Stimulated activated CD8-positive, alpha-beta memory T cell treated with anti-CD3 and anti-CD28 coated beads, Interleukin-4, amount 100 ng/mL, for 24 hours (primary cell): Measurements from ENCODE around the gene COA8.

Source experiments
- DNase-seq: peaks from one replicate; pipeline ENCODE4 v3.0.0-alpha.2; 2020; ENCODE audit warnings: low read depth

COA8 gene

GRCh38 chr14:103623883-103624482, 61.2 kb downstream of the COA8 start:
- no peak for DNase-seq

- no peak for DNase-seq
These were observed 62.1 kb downstream of the COA8 start for GRCh38 chr14:103624860-103625259.

- no peak for DNase-seq
These were observed 62.8 kb downstream of the COA8 start for GRCh38 chr14:103625356-103626095.

GRCh38 chr14:103626146-103626850, 63.5 kb downstream of the COA8 start:
- DNase-seq: no peak

DNA sequence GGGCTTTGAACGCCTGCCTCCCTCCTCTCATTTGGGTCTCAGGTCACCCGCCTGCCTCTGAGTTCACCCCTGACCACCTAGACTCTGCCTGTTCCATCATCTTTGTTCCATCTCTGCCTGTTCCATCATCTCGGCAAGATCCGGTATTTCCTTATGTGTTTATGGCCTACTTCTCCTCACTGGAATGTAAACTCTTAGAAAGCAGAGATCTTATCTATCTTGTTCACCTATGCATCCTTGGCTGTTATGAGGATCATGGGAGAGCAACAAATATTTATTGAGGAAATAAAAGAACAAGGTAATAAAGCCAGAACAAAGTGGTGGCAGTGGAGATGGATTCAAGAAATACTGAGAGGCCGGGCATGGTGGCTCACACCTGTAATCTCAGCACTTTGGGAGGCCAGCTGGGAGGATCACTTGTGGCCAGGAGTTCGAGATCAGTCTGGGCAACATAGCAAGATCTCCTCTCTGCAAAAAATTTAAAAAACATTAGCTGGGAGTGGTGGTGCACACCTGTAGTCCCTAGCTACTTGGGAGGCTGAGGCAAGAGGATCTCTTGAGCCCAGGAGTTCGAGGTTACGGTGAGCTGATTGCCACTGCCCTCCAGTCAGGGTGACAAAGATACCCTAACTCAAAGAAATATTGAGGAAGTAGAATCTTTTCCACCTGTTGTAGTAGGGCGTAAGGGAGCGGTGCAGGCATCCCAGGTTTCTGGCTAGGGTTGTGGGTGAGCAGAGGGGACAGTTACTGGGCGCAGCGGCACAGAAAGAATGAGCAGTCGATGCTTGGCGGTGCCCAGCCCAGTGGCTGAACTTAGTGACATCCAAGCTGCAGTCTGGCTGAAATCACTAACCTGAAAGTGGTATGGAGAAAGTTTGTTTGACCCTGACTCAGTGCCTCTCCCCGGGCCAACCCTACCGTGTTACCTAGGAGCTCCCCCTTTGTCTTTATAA, 64.6 kb downstream of the COA8 start:
- no peak for DNase-seq

GRCh38 chr14:103628221-103628683, 65.5 kb downstream of the COA8 start:
- no peak for DNase-seq

GRCh38 chr14:103628684-103629502, 66.1 kb downstream of the COA8 start, which contains the start of gene KLC1:
KLC1 (plus strand) TSS chr14:103629211; CDS start chr14:103654565, 25,354 bp downstream.
- peak; percentile 79 for DNase-seq

- DNase-seq: peak; percentile 36
These were observed 66.9 kb downstream of the COA8 start for GRCh38 chr14:103629503-103630121.

DNA sequence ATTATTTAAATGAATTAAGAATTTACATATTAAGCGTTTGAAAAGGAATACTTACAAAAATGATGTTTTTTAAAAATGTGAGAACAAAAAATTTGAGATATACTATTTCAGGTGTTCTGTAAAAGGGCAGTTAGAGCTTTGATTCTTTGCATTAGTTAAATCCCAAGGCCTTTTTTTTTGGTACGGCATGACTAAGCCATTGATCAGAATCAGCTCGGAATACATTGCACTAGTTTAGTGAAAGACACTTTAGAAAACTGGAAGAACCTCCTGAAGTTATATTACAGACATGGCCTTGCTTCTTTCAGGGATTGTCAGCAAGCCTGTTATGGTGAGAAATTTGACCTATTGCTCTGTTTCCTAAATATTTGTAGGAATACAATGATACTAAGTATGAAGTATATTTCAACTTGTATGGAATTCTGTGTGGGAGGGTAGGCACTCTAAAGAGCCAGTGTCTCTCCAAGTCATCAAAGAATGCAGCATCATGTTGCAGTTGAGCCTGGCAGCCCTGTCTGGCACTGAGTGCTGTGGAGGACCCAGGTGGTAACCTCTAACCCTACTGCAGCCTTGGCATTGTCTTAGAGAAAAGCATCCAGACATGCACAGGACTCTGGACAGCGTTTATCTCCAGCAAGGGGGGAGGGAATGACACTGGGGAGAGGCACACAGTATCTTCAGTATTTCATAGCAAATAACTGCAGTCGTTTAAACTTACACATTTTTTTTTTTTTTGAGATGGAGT, 67.8 kb downstream of the COA8 start:
- no peak for DNase-seq

DNA sequence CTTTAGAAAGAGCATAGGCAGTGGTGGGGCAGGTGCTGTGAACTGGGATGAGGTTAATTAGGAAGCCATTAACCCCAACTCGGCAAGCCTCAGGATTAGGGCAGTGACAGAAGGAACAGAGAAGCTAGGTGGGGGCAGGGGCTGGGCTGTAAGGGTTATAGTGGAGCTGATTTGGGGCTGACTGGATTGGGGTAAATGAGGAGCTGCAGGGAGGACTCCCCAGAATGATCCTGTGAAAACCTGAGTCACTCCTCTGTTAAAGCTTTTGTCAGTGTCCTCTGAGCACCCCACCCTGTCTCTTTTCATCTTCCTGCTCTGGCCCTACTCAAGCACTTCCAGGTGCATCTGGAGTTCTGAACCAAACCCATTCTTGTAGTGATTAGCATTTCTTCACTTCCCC, 70.6 kb downstream of the COA8 start:
- DNase-seq: no peak

- no peak for DNase-seq
These were observed 71.4 kb downstream of the COA8 start for GRCh38 chr14:103634156-103634555.

DNA sequence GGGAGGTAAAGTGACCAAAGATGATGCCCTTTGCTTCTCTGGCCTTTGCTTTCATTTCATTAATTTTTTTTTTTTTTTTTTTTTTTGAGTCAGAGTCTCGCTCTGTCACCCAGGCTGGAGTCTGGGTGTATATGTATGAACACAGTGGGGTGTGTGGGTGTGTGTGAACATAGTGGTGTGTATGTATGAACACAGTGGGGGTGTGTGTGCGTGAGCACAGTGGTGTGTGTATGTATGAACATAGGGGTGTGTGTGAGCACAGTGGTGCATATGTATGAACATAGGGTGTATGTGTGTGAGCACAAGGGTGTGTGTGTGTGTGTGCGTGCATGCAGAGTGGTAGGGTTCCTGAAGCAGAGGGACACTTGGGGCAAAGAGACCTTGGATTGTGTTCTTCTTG, 75.8 kb downstream of the COA8 start:
- DNase-seq: no peak
